ENCODE measurements around the gene MDN1. TPM values are rescaled to one million over a fixed set of nuclear protein-coding genes. Genes with fewer than 3 reads are reported as not detected.
"Not testable (repeated sequence)": the region's sequence is repeated elsewhere in the genome, so short reads cannot be mapped to it uniquely, and the experiment has no call there.

MDN1 gene
- total and polyA plus RNA-seq, 5 experiments from 2014 or later, result 3.4 to 62.5 (median 10.2) TPM

DNA sequence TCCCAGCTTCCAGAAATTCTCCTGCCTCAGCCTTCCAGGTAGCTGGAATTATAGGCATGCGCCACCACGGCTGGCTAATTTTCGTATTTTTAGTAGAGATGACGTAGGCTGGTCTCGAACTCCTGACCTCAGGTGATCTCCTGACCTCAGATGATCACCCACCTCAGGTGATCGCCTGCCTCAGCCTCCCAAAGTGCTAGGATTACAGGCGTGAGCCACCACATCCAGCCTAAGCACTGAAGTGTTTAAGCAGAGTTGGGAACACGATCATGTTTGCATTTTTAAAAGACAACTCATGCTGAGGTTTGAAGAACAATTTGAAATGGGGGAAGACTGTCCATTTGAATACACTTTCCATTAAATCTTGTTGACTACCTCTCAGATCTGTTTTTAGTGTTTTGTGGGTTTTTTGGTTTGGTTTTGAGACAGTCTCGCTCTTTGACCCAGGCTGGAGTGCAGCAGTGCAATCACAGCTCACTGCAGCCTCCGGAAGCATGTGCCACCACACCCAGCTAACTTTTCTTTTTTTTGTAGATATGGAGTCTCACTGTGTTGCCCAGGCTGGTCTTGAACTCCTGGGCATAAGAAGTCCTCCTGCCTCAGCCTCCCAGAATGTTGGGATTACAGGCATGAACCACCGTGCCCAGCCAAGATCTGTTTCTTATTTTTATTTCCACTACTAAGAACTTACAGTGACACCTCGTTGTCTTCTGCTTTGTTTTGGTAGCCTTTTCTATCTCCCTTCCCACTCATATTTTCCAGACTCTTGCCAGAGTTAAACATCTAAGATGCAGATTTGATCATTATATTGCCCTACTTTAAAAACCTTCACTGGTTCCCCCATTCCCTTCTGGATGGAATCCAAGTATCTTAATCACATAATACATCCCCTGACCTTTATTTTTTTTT is 15.5 kb upstream of the MDN1 start:
- Mint-ChIP-seq H3K27ac (peak overlapping the region; percentile 86 to 96 (median 92)), H3K27me3 (no peaks in the 10 kb centered on the region), H3K4me3 (peak overlapping the region; percentile 31 to 86 (median 76)), H3K9me3 (no peaks in the 10 kb centered on the region), H3K36me3 (peaks cover 0 to 51% (median 20%) of the 10 kb centered on the region in 3 donors), H3K4me1 (peaks cover 28 to 70% (median 61%) of the 10 kb centered on the region in 4 donors)
- ATAC-seq (peak; percentile 80 to 87), DNase-seq (peak in 5 of 10 donors; percentile 8 to 34 (median 23))
- POLR2A ChIA-PET, result interaction anchor here (1.1 to 1.4 kb wide), 2 partner anchors 15 to 31 kb away, joined by 3 to 10 read pairs; partner anchors contain the start of gene MDN1

DNA sequence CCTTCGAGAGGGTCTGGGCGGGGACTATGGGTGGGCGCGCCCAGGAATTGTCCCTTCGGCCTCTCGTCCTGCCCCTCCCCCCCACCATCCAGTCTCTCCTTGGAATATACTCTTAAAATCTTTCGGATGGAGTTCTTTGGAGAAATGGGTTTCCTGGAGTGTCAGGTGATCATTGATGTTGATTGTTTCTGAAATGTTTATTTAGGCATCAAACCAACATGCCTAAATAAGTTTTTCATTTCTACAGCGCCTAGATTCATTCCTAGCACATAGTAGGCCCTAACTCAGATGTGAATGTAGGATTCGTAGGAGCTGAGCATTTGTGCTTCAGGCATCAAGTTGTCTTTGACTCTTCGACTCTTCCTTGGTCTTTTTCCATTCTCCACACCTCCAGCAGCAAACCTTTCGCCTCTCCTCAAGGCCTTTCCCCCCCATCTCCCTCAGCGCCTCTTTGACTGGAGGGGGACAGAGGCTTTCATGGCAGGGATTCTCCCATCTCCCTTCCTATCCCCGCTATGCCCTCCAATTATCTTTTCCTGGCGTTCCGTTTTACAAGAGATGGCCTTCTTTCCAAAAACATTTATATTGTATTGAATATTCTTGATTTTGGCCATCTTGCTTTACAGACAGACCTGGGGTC is 10.7 kb upstream of the MDN1 start:
- ATAC-seq (no peak), DNase-seq (peak in 1 of 10 donors; percentile 7)
- Mint-ChIP-seq H3K27me3 (no peaks in the 10 kb centered on the region), H3K4me1 (peaks cover 15 to 46% (median 43%) of the 10 kb centered on the region in 4 donors), H3K36me3 (peaks cover 0 to 27% (median 10%) of the 10 kb centered on the region in 3 donors), H3K27ac (peak overlapping the region; percentile 37 to 97 (median 90)), H3K4me3 (peak overlapping the region; percentile 95 to 99 (median 98)), H3K9me3 (no peaks in the 10 kb centered on the region)
- POLR2A ChIA-PET, result interaction anchor here (1.2 to 2.9 kb wide), 3 partner anchors 10 to 15 kb away, joined by 4 to 79 read pairs (median 10); partner anchors contain the start of gene MDN1

DNA sequence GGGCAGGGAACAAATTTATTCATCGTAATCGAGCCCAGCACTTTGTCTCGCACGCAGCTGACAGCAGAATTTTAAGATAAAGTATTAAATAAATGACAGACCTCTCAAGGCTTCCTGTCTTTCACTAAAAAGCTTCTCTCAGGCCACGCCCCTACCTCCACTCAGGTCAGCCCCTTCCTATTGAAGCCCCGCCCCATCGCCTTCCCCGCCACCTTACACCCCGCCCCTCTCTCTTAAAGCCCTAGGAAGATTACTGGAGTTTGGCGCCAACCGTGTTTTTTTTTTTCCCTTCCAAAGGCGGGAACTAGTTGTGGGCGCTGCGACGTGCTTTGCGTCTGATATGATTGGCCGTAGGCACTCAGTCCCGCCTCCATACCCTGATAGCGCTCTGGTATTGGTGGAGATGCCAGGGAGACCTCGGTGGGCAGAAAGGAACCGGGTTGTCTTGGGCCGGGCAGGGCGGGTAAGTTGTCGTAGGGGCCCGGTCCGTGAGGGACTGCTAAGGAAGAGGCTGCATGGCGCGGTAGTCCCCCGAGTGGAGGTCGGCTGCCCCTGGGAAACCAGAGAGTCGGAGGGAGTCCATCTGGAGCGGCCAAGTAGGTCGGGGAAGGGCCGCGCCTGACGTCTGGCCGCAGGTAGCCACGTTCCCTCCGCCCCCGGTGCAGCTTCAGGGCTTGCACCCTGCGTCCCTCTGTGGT is 10.0 kb upstream of the MDN1 start, which contains the start of gene CASP8AP2:
Gene CASP8AP2 (plus strand): TSS at position 409 of the 698 bp plus-strand sequence.
- H3K4me1 Mint-ChIP-seq, result peaks cover 10 to 40% (median 36%) of the 10 kb centered on the region in 4 donors
- no peaks in the 10 kb centered on the region for H3K9me3 Mint-ChIP-seq
- POLR2A ChIA-PET, result interaction anchor here (0.7 to 2.9 kb wide), 9 partner anchors 10 to 750 kb away, joined by 3 to 79 read pairs (median 4); partner anchors contain the start of gene MDN1

DNA sequence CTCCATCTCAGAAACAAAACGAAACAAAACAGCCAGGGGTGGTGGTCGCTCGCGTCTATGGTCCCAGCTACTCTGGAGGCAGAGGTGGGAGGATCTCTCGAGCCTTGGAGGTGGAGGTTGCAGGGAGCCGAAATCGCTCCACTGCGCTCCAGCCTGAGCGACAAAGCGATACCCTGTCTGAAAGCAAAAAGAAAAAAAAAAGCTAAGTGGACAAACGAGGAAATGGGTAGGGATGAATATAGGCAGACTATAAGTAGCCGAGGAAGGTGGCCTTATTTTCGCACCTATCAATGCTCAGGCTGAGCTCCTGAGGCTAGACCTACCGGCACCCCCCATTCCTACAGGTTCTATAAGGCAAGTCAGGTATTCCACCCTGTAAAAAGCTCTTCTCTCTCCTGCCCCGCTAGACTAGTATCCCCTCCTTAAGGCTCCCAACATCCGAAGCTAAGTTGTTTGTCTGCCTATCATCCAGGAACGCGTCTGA is 9.4 kb upstream of the MDN1 start:
- POLR2A ChIA-PET, result interaction anchor here (0.7 to 2.9 kb wide), 10 partner anchors 9 to 750 kb away, joined by 3 to 79 read pairs (median 4); partner anchors contain the start of gene MDN1
- no peaks in the 10 kb centered on the region for H3K27me3 Mint-ChIP-seq
- peaks cover 0 to 25% (median 9%) of the 10 kb centered on the region in 3 donors for H3K36me3 Mint-ChIP-seq
- peak overlapping the region; percentile 95 to 99 (median 98) for H3K4me3 Mint-ChIP-seq
- peak; percentile 53 to 55 for ATAC-seq
- H3K9me3 Mint-ChIP-seq, result no peaks in the 10 kb centered on the region
- DNase-seq, result peak in 1 of 10 donors; percentile 68
- peaks cover 10 to 38% (median 34%) of the 10 kb centered on the region in 4 donors for H3K4me1 Mint-ChIP-seq
- peak overlapping the region; percentile 58 to 97 (median 96) for H3K27ac Mint-ChIP-seq

More for the DNA sequence above, 10.0 kb upstream of the MDN1 start, which contains the start of gene CASP8AP2:
- peak; percentile 91 to 94 for ATAC-seq
- peaks cover 0 to 25% (median 9%) of the 10 kb centered on the region in 3 donors for H3K36me3 Mint-ChIP-seq
- peak; percentile 77 to 98 (median 94) for DNase-seq
- H3K4me3 Mint-ChIP-seq, result peak within 1 kb of the TSS; percentile 95 to 99 (median 98)
- no peaks in the 10 kb centered on the region for H3K27me3 Mint-ChIP-seq
- peak within 1 kb of the TSS; percentile 58 to 97 (median 96) for H3K27ac Mint-ChIP-seq

DNA sequence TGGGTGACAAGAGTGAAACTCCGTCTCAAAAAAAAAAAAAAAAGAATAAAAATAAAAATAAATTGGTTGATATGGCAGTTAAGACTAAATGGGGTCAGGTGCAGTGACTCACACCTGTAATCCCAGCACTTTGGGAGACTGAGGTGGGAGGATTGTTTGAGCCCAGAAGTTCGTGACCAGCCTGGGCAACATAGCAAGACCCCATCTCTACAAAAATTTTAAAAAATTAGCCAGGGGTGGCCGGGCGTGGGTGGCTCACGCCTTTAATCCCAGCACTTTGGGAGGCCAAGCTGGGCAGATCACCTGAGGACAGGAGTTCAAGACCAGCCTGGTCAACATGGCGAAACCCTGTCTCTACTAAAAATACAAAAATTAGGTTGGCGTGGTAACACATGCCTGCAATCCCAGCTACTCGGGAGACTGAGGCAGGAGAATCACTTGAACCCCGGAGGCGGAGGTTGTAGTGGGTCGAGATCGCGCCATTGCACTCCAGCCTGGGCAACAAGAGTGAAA is 8.9 kb upstream of the MDN1 start:
- peaks cover 0 to 23% (median 9%) of the 10 kb centered on the region in 3 donors for H3K36me3 Mint-ChIP-seq
- H3K9me3 Mint-ChIP-seq, result not testable (repeated sequence)
- H3K4me1 Mint-ChIP-seq, result peaks cover 10 to 36% (median 31%) of the 10 kb centered on the region in 4 donors

DNA sequence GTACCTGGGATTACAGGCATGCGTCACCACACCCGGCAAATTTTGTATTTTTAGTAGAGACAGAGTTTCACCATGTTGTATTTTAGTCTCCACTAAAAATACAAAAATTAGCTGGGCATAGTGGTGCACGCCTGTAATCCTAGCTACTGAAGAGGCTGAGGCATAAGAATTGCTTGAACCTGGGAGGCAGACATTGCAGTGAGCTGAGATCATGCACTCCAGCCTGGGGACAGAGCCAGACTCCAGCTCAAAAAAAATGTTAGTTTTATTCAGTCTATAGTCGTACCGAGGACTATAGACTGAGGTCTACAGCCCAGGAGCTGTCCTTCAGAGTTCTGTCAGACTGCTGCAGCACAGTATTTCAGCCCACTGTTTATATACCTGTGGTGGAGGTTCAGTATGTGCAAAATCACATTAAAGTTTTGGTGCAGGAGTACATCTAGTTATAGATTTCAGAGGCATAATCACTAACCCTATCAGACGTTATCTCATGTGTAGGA is 6.5 kb upstream of the MDN1 start:
- Mint-ChIP-seq H3K36me3 (no peaks in the 10 kb centered on the region), H3K4me3 (peak overlapping the region in 3 of 10 donors; percentile 24 to 37 (median 30)), H3K27ac (no peak overlapping the region), H3K4me1 (peaks cover 8 to 16% (median 15%) of the 10 kb centered on the region in 4 donors), H3K9me3 (no peaks in the 10 kb centered on the region), H3K27me3 (no peaks in the 10 kb centered on the region)
- POLR2A ChIA-PET, result interaction anchor here (0.6 to 1.1 kb wide), 2 partner anchors 10 to 747 kb away, joined by 4 to 7 read pairs; no protein-coding TSS in a partner anchor
- ATAC-seq (no peak), DNase-seq (no peak)

More for the DNA sequence above, 8.9 kb upstream of the MDN1 start:
- POLR2A ChIA-PET, result interaction anchor here (0.7 to 2.9 kb wide), 6 partner anchors 9 to 749 kb away, joined by 3 to 79 read pairs (median 6); partner anchors contain the start of gene MDN1
- not testable (repeated sequence) for DNase-seq, ATAC-seq, H3K27me3 Mint-ChIP-seq
- Mint-ChIP-seq H3K4me3 (peak overlapping the region; percentile 95 to 99 (median 98)), H3K27ac (peak overlapping the region; percentile 58 to 97 (median 96))

DNA sequence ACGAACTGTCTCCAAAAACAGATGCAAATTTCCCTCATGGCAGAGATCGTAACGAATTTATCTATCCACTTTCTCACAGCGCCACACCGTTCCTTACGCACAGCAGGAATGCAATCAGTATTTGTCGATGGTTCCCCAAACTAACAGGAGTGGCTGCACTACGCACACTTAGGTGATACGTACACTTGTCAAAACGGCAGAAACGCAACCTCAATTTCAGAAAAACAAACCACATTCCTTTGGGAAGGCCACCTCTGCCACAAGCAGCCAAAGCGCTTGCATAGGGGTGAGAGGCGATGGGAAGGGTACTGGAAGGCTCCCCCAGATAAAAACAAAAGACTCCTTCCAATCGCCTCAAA is 638 bp downstream of the MDN1 start:
- Mint-ChIP-seq H3K4me3 (peak overlapping the region; percentile 90 to 98 (median 94)), H3K4me1 (peaks cover 20 to 50% (median 46%) of the 10 kb centered on the region in 4 donors), H3K9me3 (no peaks in the 10 kb centered on the region), H3K27me3 (no peaks in the 10 kb centered on the region), H3K36me3 (no peaks in the 10 kb centered on the region), H3K27ac (peak overlapping the region; percentile 94 to 99 (median 96))
- POLR2A ChIA-PET, result interaction anchor here (0.8 to 2.4 kb wide), 7 partner anchors 8 to 660 kb away, joined by 3 to 79 read pairs (median 5); partner anchors contain the start of gene CASP8AP2
- peak in 1 of 10 donors; percentile 11 for DNase-seq
- ATAC-seq, result peak; percentile 16 to 24

DNA sequence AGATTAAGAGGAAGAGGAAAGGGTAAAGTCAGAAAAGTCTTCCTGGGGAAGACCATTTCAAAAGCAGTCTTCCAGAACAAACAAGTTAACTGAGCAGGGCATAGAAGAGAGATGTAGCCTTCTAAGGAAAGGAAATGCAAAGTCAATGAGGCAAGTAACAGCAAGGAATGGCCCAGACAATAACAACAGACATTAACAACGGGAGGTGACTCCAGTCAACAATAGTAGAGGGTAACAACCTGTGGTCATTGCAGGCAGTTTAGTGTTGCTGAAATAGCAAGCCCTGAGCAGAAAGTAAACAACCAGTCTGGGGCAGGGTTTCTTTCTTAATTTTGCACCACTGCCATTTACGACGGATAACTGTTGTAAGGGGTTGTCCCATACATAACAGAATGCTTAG is 2.1 kb downstream of the MDN1 start:
- no peak for DNase-seq
- Mint-ChIP-seq H3K27ac (peak overlapping the region in 9 of 10 donors; percentile 11 to 97 (median 61)), H3K27me3 (no peaks in the 10 kb centered on the region), H3K4me3 (peak overlapping the region; percentile 26 to 98 (median 92)), H3K4me1 (peaks cover 21 to 53% (median 48%) of the 10 kb centered on the region in 4 donors), H3K36me3 (no peaks in the 10 kb centered on the region), H3K9me3 (no peaks in the 10 kb centered on the region)
- POLR2A ChIA-PET, result interaction anchor here (0.7 kb wide), 1 partner anchor 441 kb away, joined by 3 read pairs; no protein-coding TSS in a partner anchor
- ATAC-seq, result no peak

DNA sequence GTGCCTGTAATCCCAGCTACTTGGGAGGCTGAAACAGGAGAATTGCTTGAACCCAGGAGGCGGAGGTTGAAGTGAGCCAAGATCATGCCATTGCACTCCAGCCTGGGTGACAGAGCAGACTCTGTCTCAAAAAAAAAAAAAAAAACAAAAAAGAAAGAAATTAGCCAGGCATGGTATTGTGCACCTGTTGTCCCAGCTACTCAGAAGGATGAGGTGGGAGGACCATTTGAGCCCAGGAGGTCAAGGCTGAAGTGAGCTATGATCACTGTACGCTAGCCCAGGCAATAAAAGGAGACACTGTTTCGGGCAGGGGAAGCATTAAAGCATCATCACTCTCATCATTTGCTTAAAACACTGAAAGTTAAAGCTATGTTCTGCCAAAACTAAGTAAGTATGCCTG is 6.2 kb downstream of the MDN1 start:
- H3K36me3 Mint-ChIP-seq, ATAC-seq, H3K9me3 Mint-ChIP-seq, H3K4me3 Mint-ChIP-seq, H3K27me3 Mint-ChIP-seq, DNase-seq: not testable (repeated sequence)
- H3K27ac Mint-ChIP-seq, result peak overlapping the region in 1 of 10 donors; percentile 68
- POLR2A ChIA-PET, result interaction anchor here (0.5 to 1.0 kb wide), 3 partner anchors 9 to 681 kb away, joined by 3 to 6 read pairs (median 5); no protein-coding TSS in a partner anchor
- peaks cover 14 to 54% (median 41%) of the 10 kb centered on the region in 4 donors for H3K4me1 Mint-ChIP-seq

DNA sequence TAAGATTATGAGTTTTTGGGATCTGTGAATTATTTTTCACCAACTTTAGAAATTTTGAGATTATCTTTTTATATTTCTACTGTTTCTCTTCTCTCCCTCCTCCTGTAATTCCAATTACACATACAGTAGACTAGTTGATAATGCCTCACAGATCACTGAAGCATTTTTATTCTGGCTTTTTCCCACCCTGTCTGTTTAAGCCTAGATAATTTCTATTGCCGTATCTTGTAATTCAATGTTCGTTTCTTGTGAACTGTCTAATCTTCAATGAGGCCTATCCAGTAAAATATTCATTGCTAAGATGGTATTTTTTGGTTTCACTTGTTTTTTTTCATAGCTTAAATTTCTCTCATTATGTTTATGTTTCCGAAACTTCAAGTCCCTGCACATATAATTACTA is 12.0 kb downstream of the MDN1 start:
- H3K36me3 Mint-ChIP-seq, result peaks cover 0 to 11% (median 2%) of the 10 kb centered on the region in 3 donors
- H3K27me3 Mint-ChIP-seq, result no peaks in the 10 kb centered on the region
- H3K27ac Mint-ChIP-seq, result peak overlapping the region in 6 of 10 donors; percentile 6 to 76 (median 36)
- H3K9me3 Mint-ChIP-seq, result no peaks in the 10 kb centered on the region
- no peak for ATAC-seq
- no peak overlapping the region for H3K4me3 Mint-ChIP-seq
- POLR2A ChIA-PET, result no interaction called here
- no peak for DNase-seq
- H3K4me1 Mint-ChIP-seq, result peaks cover 9 to 41% (median 29%) of the 10 kb centered on the region in 4 donors
